Tibial nerve (tissue), 4 donors: Measurements from ENCODE around the gene MADD. TPM values are rescaled to one million over a fixed set of nuclear protein-coding genes. Genes with fewer than 3 reads are reported as not detected.
"Not testable (repeated sequence)": the region's sequence is repeated elsewhere in the genome, so short reads cannot be mapped to it uniquely, and the experiment has no call there.

Experiments used
- DNase-seq, 2 donors: peaks; one replicate each; pipeline ENCODE4 v3.0.0-alpha.2; 2019; ENCODE audit warnings: low spot score in 2 of 2
- H3K27ac ChIP-seq, 4 donors: fragments of 200-600 bp; sonication (generic) in 3 of 4; one replicate each; pipeline ENCODE4 v1.5.1; 2017 to 2019; ENCODE audit warnings: mild to moderate bottlenecking in 1 of 4
- H3K27me3 ChIP-seq, 2 donors: fragments of 200-600 bp; sonication (generic) in 1 of 2; one replicate each; pipeline versions ENCODE4 v1.5.1 to v1.6.0; 2017 to 2019
- H3K36me3 ChIP-seq, 3 donors: fragments of 200-600 bp; sonication (generic); one replicate each; pipeline ENCODE4 v1.5.1; 2018 to 2019
- H3K4me1 ChIP-seq, 4 donors: fragments of 200-600 bp; sonication (generic) in 3 of 4; one replicate each; pipeline ENCODE4 v1.5.1; 2017 to 2019
- H3K4me3 ChIP-seq, 4 donors: fragments of 200-600 bp; sonication (generic) in 3 of 4; one replicate each; pipeline ENCODE4 v1.5.1; 2017 to 2019; ENCODE audit warnings: mild to moderate bottlenecking in 1 of 4, moderate library complexity in 1 of 4
- H3K9me3 ChIP-seq, 4 donors: fragments of 200-600 bp; sonication (generic) in 3 of 4; one replicate each; pipeline ENCODE4 v1.5.1; 2017 to 2019
- CTCF ChIP-seq, 5 experiments: fragments of 200-600 bp in 3 of 5; fragments of 450-650 bp in 2 of 5; sonication (generic) in 3 of 5; IDR thresholded peaks; one replicate each; pipeline ENCODE4 v1.5.1; 2016 to 2019; ENCODE audit warnings: antibody characterized with exemption in 5 of 5, mild to moderate bottlenecking in 3 of 5, moderate library complexity in 2 of 5
- EP300 ChIP-seq, 2 donors: sonication (generic); formaldehyde crosslinking; IDR thresholded peaks; one replicate each; pipeline ENCODE4 v1.6.1; 2017; ENCODE audit warnings: antibody characterized with exemption in 2 of 2, mild to moderate bottlenecking in 1 of 2
- POLR2A ChIP-seq, 2 donors: fragments of 450-650 bp; IDR thresholded peaks; one replicate each; pipeline ENCODE4 v1.6.1; 2017; ENCODE audit warnings: antibody characterized with exemption in 2 of 2, mild to moderate bottlenecking in 2 of 2, moderate library complexity in 2 of 2
- WGBS, 2 donors: methylation state at CpG; one replicate each; pipeline ENCODE4 v1.1.5; 2018; 5-methylcytosine and 5-hydroxymethylcytosine counted together
- total RNA-seq, 4 donors: library from RNA; depleted of rRNA; stranded (reverse); fragments of >200 nt; gene quantifications; one replicate each; pipeline ENCODE4 v1.1.0, GENCODE V29; 2016

The MADD gene
- total RNA-seq, 4 donors from 2014 or later: 41.9 to 68.0 (median 52.2) TPM

- peak overlapping the region in 3 of 4 donors; percentile 37 to 81 (median 69) for H3K27ac ChIP-seq
- peaks cover 0 to 16% (median 0%) of the 10 kb centered on the region in 4 donors for H3K4me1 ChIP-seq
These were observed 36.0 kb downstream of the MADD start for GRCh38 chr11:47305734-47306483.

GRCh38 chr11:47306484-47306844 is 36.5 kb downstream of the MADD start:
- DNase-seq: no peak
- TF ChIP-seq POLR2A (IDR thresholded peaks at IDR 0.05) (no peak), CTCF (IDR thresholded peaks at IDR 0.05) (no peak), EP300 (IDR thresholded peaks at IDR 0.05) (no peak)
- H3K27ac ChIP-seq: peak overlapping the region in 3 of 4 donors; percentile 37 to 81 (median 69)
- peaks cover 3 to 100% (median 62%) of the 10 kb centered on the region in 3 donors for H3K36me3 ChIP-seq
- H3K9me3 ChIP-seq: peaks cover 0 to 14% (median 3%) of the 10 kb centered on the region in 4 donors
- no peaks in the 10 kb centered on the region for H3K27me3 ChIP-seq
- H3K4me1 ChIP-seq: peaks cover 0 to 16% (median 0%) of the 10 kb centered on the region in 4 donors
- 40 to 79% methylated on average over 1 of the region's 1 CpG for WGBS, 2 donors
- no peak overlapping the region for H3K4me3 ChIP-seq

More at GRCh38 chr11:47305734-47306483, 36.0 kb downstream of the MADD start:
- no peak for TF ChIP-seq CTCF (IDR thresholded peaks at IDR 0.05)
- no peak for TF ChIP-seq POLR2A (IDR thresholded peaks at IDR 0.05)
- Histone ChIP-seq H3K27me3 (no peaks in the 10 kb centered on the region), H3K4me3 (no peak overlapping the region), H3K9me3 (peaks cover 0 to 14% (median 3%) of the 10 kb centered on the region in 4 donors), H3K36me3 (peaks cover 3 to 100% (median 58%) of the 10 kb centered on the region in 3 donors)
- WGBS, 2 donors: 63 to 73% methylated on average over 2 to 3 of the region's 3 CpGs
- no peak for DNase-seq

GRCh38 chr11:47308050-47308823 is 38.3 kb downstream of the MADD start:
- DNase-seq: no peak
- Histone ChIP-seq H3K4me1 (peaks cover 0 to 16% (median 0%) of the 10 kb centered on the region in 4 donors), H3K27me3 (no peaks in the 10 kb centered on the region), H3K27ac (no peak overlapping the region), H3K4me3 (no peak overlapping the region), H3K36me3 (peaks cover 3 to 100% (median 58%) of the 10 kb centered on the region in 3 donors), H3K9me3 (peaks cover 0 to 3% (median 0%) of the 10 kb centered on the region in 4 donors)
- TF ChIP-seq CTCF (IDR thresholded peaks at IDR 0.05): no peak
- TF ChIP-seq POLR2A (IDR thresholded peaks at IDR 0.05): no peak
- no peak for TF ChIP-seq EP300 (IDR thresholded peaks at IDR 0.05)
- WGBS, 2 donors: 76 to 86% methylated on average over 6 of the region's 6 CpGs

GRCh38 chr11:47314992-47315391 is 45.1 kb downstream of the MADD start:
- H3K9me3 ChIP-seq: no peaks in the 10 kb centered on the region
- H3K27ac ChIP-seq: no peak overlapping the region
- no peaks in the 10 kb centered on the region for H3K4me1 ChIP-seq
- H3K36me3 ChIP-seq: peaks cover 0 to 92% (median 29%) of the 10 kb centered on the region in 3 donors
- H3K4me3 ChIP-seq: no peak overlapping the region
- 79 to 86% methylated on average over 5 of the region's 5 CpGs for WGBS, 2 donors
- H3K27me3 ChIP-seq: no peaks in the 10 kb centered on the region
- TF ChIP-seq CTCF (IDR thresholded peaks at IDR 0.05): no peak
- no peak for TF ChIP-seq EP300 (IDR thresholded peaks at IDR 0.05)
- no peak for TF ChIP-seq POLR2A (IDR thresholded peaks at IDR 0.05)
- DNase-seq: no peak

GRCh38 chr11:47316501-47316900 is 46.6 kb downstream of the MADD start:
- not testable (repeated sequence) for H3K9me3 ChIP-seq, H3K27ac ChIP-seq, H3K27me3 ChIP-seq, DNase-seq, H3K4me3 ChIP-seq, H3K4me1 ChIP-seq
- H3K36me3 ChIP-seq: peaks cover 0 to 77% (median 17%) of the 10 kb centered on the region in 3 donors
- WGBS, 2 donors: 90 to 93% methylated on average over 8 of the region's 8 CpGs
